Hepatocyte (in vitro differentiated cells): ENCODE measurements around the gene P2RY14.

Source experiments
- EZH2 ChIP-seq: fragments of 200-600 bp; sonication (generic); IDR thresholded peaks from 2 replicates; pipeline ENCODE4 v1.6.1; 2016; ENCODE audit warnings: antibody characterized with exemption, mild to moderate bottlenecking, borderline replicate concordance
- EZH2phosphoT487 ChIP-seq: fragments of 200-600 bp; sonication (generic); IDR thresholded peaks from one replicate; pipeline ENCODE4 v1.6.1; 2018; ENCODE audit warnings: antibody characterized with exemption, mild to moderate bottlenecking, low read depth, moderate library complexity; ENCODE audit not compliant: unreplicated experiment, severe bottlenecking
- TF ChIP-seq, protein P1 (sequence below): fragments of 200-600 bp; sonication (generic); IDR thresholded peaks from 2 replicates; pipeline ENCODE4 v1.5.1; 2016; ENCODE audit warnings: antibody characterized with exemption, mild to moderate bottlenecking; ENCODE audit not compliant: poor library complexity

DNA sequence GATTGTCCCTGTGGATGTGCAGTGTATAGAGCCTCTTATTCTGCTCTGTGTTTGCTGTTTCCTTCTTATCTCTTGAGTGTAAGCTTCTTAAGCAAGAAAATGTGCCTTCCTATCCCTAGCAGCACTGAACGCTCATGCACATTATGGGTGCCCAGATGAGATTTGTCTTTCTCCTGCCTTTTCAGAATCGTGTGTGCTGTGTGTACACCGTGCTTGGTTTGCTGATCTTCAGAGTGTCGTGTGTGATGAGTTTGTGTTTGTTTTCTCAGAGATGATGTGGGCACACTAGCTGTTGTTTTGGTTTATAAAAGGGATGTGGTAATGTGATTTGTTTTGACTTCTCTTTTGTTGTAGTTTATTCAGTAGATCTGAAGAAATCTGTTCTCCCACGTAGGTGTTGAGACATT, 95.1 kb downstream of the P2RY14 start:
- TF ChIP-seq, protein P1, sequence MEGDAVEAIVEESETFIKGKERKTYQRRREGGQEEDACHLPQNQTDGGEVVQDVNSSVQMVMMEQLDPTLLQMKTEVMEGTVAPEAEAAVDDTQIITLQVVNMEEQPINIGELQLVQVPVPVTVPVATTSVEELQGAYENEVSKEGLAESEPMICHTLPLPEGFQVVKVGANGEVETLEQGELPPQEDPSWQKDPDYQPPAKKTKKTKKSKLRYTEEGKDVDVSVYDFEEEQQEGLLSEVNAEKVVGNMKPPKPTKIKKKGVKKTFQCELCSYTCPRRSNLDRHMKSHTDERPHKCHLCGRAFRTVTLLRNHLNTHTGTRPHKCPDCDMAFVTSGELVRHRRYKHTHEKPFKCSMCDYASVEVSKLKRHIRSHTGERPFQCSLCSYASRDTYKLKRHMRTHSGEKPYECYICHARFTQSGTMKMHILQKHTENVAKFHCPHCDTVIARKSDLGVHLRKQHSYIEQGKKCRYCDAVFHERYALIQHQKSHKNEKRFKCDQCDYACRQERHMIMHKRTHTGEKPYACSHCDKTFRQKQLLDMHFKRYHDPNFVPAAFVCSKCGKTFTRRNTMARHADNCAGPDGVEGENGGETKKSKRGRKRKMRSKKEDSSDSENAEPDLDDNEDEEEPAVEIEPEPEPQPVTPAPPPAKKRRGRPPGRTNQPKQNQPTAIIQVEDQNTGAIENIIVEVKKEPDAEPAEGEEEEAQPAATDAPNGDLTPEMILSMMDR, result no peak
- TF ChIP-seq EZH2, result no peak
- TF ChIP-seq EZH2phosphoT487, result no peak
